HG02884 (cell line): ENCODE results near the gene ANKRD40.
"Not testable (repeated sequence)": the region's sequence is repeated elsewhere in the genome, so short reads cannot be mapped to it uniquely, and the experiment has no call there.

Experiments used
- ATAC-seq: cut with Tn5 transposase; IDR thresholded peaks from one replicate; pipeline ENCODE4 v1.9.1; 2021; ENCODE audit warnings: mild to moderate bottlenecking, moderate library complexity; ENCODE audit not compliant: unreplicated experiment

Gene ANKRD40

DNA sequence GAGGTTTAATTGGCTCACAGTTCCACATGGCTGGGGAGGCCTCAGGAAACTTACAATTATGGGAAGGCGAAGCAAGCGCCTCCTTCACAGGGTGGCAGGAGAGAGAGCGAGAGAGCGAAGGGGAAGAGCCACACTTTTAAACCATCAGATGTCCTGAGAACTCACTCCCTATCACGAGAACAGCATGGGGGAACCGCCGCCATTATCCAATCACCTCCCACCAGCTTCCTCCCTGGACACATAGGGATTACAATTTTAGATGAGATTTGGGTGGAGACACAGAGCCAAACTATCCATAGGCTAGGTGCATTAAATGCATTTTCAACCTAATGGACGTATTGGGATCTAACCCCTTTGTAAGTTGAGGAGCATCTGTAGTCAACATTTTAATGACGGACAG lies 4.9 kb upstream of the ANKRD40 start:
- ATAC-seq, result no peak

- no peak for ATAC-seq
Measured at GRCh38 chr17:50710650-50711049, 2.9 kb upstream of the ANKRD40 start.

DNA sequence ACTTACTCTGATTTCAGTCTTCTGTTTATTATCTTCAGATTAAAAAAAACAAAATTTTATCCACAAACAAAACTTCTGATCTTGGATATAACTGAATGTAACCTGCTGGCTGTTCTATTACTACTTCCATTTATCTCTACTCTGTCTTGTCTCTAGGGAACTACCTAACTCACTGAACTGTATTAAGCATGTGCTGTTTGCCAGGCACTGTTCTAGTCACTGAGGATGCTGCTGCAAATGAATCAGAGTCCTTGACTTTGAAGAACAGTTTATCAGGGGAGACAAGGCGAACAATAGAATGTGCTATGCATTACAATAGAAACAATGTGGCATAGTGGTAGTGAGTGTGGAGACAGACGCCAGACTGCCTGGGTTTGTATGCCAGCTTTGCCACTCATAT lies 2.3 kb upstream of the ANKRD40 start:
- no peak for ATAC-seq

GRCh38 chr17:50709053-50709452 lies 1.3 kb upstream of the ANKRD40 start:
- not testable (repeated sequence) for ATAC-seq

- ATAC-seq, result no peak
Measured at GRCh38 chr17:50708050-50709000, 611 bp upstream of the ANKRD40 start.

DNA sequence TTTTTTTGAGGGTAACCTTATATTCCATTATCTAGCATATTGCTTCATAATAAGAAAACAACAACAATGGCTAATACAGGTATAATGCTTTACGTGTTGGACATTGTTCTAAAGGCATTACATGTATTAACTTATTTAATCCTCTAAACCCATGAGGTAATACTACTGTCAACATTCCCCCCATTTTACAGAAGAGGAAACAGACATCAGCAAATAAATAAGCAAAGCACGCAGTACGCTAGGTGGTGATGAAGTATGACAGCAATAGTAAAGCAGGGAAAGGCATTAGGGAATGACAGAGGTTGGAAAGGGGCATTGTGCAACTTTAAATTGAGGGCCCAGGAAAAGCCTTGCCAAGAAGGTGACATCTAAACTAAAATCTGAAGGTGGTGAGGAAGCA lies 4.6 kb downstream of the ANKRD40 start:
- ATAC-seq, result no peak

GRCh38 chr17:50699410-50699809 lies 8.3 kb downstream of the ANKRD40 start:
- ATAC-seq, result no peak

DNA sequence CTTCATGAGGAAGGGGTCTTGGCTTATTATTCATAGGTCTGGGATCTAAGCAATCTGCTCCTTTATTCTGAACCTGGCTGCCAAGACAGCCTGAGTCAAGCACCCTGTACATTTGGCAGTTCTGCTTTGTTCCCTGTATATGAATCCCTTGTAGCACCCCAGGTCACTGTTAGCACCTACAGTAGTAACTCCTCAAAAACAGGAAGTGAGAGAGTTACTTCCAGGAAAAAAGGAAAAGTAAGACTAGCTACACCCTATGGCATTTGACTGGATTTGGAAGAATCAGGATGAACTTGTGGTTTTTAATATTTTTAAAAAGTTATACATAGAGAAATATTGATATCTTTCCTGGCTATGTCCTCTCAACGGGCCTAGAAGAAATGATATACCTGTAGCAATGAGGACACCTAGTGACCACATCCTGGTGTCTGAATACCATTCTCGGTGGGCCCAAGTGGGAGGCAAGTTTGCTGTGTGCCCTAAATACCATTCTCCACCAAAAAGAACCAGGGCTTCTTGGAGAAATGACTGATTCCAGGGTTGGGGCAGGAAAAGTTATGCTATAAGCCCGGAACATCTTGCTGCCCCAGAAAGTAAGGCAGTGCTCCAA lies 9.9 kb downstream of the ANKRD40 start:
- ATAC-seq, result no peak

- ATAC-seq, result no peak
Measured at GRCh38 chr17:50697062-50697461, 10.7 kb downstream of the ANKRD40 start.

GRCh38 chr17:50696365-50696879 lies 11.3 kb downstream of the ANKRD40 start:
- no peak for ATAC-seq

DNA sequence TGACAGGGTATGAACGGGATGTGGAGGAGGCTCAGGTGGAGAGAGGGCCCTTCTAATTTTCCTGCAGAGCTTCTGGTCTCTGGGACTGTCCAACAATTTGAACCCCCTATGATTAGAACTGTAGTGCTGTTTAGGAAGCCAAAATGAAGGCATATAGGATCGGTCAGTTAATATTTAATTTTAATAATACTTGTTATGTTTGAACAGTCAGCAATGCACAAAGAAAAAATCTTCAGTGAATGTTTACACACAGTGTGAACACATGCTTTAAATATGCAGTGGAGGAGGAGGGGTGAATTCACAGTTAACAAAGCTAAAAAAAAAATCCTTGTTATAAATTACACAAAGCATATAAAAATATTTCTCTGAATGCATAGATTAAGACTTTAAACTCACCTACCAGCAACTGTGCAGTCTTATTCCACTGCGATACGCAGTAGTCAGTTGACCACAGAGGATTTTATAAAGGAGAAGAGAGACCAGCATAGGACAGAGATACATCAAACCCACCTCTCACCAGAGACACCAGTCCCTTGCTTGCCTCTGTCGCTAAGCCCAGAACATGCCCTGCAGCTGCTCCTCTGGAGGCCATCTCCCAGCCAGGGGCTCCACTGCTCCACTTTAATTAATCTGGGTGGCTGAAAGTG lies 14.6 kb downstream of the ANKRD40 start:
- no peak for ATAC-seq

GRCh38 chr17:50692448-50693035 lies 15.2 kb downstream of the ANKRD40 start:
- ATAC-seq, result no peak

- no peak for ATAC-seq
Measured at GRCh38 chr17:50691550-50692447, 15.9 kb downstream of the ANKRD40 start.

GRCh38 chr17:50690887-50691549 lies 16.7 kb downstream of the ANKRD40 start:
- no peak for ATAC-seq

DNA sequence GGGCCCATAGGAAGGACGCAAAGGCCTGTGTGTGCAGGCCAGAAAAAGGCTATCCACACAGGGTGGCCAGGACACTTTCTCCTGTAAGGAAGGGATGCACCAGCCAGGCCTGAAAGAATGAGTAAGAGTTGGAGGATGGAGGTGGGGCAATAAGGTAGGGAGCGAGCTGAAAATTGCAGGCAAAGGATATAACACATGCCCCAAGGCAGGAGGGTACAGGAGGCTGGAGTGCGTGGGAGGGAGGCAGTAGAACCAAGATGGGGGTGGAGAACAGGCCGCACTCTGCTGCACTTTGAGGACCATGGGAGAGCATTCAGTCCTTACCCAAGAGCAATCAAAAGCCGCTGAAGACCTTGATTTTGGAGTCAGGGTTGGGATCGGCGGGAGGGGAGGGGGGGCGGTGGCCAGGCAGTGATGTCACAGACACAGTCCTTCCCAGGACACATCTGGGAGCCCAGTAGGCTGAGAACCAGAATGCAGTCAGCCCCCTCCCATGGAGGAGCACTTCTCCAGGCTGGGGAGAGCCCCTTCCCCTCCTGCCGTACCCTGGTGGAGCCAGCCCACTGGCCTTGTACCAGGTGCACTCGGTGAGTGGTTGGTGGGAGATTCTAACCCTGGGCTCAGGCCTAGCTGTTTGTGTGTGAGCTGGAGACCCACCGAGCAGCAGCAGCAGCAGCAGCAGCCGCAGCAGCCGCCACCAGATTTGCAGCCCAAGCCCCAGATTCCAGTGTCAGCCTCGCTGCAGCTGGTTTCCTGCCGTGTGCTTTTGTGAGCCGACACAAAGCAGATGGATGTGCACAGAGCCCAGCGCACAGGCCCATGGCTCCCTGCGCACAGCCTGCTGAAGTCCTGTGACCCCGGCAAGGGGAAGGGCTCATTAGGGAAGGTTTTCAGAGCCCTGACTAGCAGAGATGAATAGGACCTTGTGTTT lies 17.5 kb downstream of the ANKRD40 start:
- ATAC-seq, result no peak

GRCh38 chr17:50689251-50689650 lies 18.5 kb downstream of the ANKRD40 start:
- ATAC-seq, result no peak

- ATAC-seq, result no peak
Measured at GRCh38 chr17:50688245-50688644, 19.5 kb downstream of the ANKRD40 start.

- ATAC-seq, result no peak
Measured at GRCh38 chr17:50687200-50688066, 20.3 kb downstream of the ANKRD40 start.
